ELR (cell line): Measurements from ENCODE around the gene CTDSPL.

Experiments
- DNase-seq: peaks from one replicate; pipeline ENCODE4 v3.0.0-alpha.2; 2015; ENCODE audit warnings: low read depth

Gene CTDSPL

GRCh38 chr3:38002940-38003339 is 141.3 kb downstream of the CTDSPL start:
- no peak for DNase-seq

GRCh38 chr3:38003371-38003816 is 141.7 kb downstream of the CTDSPL start:
- DNase-seq, result peak; percentile 37

- DNase-seq, result no peak
Observed at GRCh38 chr3:38003817-38004414, 142.2 kb downstream of the CTDSPL start.

DNA sequence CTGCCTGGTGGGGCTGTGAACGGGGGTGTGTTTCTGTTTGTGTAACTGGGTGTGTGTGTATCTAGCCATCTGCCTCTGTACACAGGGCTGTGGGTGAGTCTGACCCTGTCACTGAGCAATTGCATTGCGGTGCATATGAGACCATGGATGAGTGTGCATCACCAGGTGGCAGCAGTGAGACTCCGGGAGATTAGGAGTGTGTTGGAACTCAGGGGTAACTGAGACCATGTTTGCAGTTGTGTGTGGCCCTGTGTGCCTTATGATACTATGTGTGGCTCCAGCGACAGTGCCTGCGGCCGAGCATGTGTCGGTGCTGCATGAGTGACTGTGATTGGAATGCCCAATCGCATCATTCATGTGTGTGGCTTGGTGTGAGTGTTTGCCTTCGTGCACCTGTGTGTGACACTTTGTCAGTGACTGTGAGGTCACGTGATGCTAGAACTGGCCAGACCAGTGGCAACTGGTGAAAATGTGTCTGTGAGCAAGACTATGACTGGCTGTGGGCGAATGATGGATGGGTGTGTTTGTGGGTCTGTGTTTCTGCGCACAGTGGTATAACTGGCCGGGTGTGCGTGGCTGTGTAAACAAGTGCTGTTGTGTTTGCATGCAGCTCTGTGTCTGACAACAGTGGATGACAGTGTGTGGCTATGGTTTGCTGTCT is 142.9 kb downstream of the CTDSPL start:
- peak; percentile 73 for DNase-seq

- DNase-seq, result no peak
Observed at GRCh38 chr3:38005076-38006020, 143.7 kb downstream of the CTDSPL start.

DNA sequence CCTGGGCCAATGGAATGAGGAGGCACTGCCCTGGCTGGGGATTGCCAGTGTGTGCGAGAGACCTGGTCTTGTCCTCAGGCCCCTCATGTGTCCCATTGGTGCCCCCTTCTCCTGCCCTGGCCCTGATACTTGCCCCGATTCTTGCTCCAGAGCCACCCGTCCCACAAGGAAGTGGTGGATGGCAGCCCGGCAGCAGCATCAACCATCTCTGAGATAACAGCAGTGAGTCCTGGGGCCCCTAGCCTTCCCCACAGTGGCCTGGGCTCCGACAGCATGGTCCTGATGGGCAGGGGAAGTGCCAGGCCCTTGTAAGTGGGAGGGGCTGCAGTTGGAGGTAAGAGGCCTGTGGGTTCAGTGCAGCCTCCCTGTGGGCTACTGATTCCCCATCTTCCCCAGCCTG is 144.4 kb downstream of the CTDSPL start:
- no peak for DNase-seq

- no peak for DNase-seq
Observed at GRCh38 chr3:38006445-38006995, 144.8 kb downstream of the CTDSPL start.

DNA sequence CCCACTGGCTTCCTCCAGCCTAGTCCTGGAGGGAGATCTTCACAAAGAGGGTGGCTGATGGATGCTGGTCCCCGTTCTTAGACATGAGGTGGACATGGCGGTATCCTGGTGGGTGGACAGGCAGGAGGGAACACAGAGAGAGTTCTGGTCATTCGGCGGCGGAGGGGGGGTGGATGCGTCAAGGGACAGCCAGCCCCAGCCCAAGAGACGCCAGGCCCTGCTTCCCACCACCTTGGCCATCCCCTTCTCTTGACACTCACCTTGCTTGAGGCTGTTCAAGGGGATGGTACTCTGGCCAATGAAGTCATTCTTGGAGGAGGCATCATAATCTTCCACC is 146.0 kb downstream of the CTDSPL start:
- DNase-seq, result no peak

- no peak for DNase-seq
Observed at GRCh38 chr3:38008191-38008701, 146.6 kb downstream of the CTDSPL start.

DNA sequence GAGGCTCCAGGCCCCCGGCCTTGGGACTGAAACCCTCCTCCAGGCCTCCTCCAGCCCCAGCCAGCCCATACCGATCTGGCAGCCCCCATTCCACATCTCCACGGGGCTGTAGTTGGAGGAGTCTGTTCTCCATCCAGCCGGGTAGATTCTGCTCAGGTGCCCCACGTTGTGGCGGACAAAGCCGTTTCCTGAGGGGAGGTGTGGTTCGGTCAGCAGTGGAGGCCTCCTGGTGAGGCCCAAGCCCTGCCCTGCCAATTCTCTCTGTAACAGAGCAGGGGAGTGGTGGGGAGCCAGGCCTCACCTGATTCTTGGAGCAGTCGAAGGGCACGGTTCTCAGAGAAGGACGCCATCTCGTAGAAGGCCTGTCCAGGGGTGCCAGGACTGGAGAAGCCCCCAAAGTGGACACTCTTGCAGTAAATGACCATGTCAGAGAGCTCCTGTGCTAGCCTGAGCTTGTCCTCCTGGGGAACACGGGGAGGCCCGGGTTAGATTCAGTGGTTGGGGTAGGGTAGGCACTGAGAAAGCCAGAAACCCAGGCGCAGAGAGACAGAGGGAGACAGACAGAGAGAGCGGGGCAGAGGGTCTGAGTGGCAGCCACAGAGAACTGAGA is 147.4 kb downstream of the CTDSPL start:
- no peak for DNase-seq

- DNase-seq, result no peak
Observed at GRCh38 chr3:38009807-38010591, 148.3 kb downstream of the CTDSPL start.

- no peak for DNase-seq
Observed at GRCh38 chr3:38011111-38011510, 149.4 kb downstream of the CTDSPL start.

- DNase-seq, result no peak
Observed at GRCh38 chr3:38015485-38015884, 153.8 kb downstream of the CTDSPL start.

- DNase-seq, result no peak
Observed at GRCh38 chr3:38015984-38016383, 154.3 kb downstream of the CTDSPL start.

GRCh38 chr3:38016410-38016809 is 154.7 kb downstream of the CTDSPL start:
- DNase-seq, result no peak

DNA sequence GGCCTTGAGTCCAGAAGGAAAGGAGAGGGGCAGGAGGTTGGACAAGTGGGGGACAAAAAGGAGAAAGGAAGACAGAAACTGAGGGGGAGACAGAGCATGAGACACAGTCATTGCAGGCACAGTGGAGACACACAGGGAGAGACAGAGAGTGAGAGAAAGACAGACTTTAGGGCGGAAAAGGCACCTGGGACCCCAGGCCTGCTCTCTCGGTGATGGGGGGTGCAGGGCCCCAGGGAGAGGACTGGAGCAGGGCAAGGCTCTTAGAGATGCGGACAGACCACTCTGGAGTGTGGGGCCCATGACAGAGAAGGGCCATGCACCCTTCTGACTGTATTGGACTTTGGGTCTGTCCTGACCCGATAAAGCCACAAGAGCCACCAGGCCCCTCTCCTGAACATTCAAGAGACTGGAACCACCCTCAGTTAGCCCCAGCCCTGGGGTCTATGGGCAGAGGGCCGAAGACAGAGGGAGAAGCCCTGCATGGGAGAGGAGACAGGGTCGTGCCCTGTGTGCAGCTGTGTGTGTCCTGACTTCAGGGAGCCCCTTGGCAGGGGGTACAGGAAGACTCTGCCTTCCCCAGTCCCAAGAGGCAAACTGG is 155.3 kb downstream of the CTDSPL start:
- DNase-seq, result no peak

- no peak for DNase-seq
Observed at GRCh38 chr3:38017445-38018295, 156.0 kb downstream of the CTDSPL start.

DNA sequence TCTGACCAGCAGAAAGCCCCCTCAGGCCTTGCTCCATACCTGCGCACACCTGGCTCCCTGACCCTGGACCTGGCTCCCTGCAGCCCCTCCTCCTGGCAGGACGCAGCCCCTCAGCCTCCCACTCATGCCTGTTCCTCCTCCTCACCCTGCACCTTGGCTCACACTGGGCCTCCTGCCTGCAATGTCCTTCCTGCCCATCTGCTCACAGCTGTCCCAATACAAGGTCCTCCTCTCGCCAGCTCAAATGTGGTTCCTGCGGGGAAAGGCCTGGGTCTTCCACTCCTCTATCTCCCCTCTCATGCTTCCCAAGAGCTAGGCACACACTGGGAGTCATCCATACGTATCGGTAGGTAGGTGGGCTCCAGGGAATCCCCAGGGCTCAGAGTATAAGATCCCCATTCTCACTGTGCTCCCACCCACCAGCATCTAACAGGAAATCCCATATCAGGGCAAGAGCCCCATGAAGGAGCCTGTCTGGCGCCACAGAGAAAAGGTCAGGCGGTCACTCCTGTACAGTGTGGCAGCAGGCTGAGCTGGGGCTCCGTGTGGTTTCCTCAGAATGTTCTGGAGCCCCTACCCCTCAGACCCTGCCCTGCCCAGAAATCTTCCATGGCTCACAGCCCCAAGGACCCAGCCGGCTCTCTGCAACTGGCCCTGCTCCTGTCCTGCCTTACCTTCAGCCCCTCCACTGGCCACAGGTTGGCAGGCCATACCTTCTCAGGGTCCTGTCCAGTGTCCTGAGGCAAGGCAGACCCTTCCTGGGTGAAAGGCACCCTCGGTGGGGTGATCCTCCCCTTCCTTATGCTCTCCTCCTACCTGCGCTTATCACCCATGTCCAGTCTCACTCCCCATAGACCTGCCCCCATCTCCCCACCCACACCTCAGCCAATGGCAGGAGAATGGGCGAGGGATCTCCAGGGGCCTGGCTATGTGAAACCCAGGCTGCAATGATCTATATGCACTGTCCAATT is 156.9 kb downstream of the CTDSPL start:
- no peak for DNase-seq
